ENCODE results near the gene ZFAND3. TPM values are rescaled to one million over a fixed set of nuclear protein-coding genes. Genes with fewer than 3 reads are reported as not detected.

Gene ZFAND3
- total RNA-seq, 2 experiments from 2014 or later, result 8.3 to 33.8 TPM

- BruUV-seq (replicated peaks), result no TSS peak
- H3K9me2 ChIP-seq (ENCODE audit: insufficient read depth, low read length), result no peaks in the 10 kb centered on the region; the same call in 1 of the 2 replicates
- intact Hi-C loops (cut with micrococcal nuclease; ENCODE audit: unreplicated experiment), result no loop called here
- TF ChIP-seq CTCF (conservative IDR thresholded peaks at IDR 0.05; ENCODE audit: low read length), result no peak
- ChIA-PET CTCF (ENCODE audit: unreplicated experiment) (no interaction called here), POLR2A (interaction anchor here (0.6 to 1.6 kb wide), 3 partner anchors 10 to 621 kb away, joined by 4 to 6 read pairs (median 4); no protein-coding TSS in a partner anchor)
- H3K79me2 ChIP-seq (ENCODE audit: insufficient read depth, low read depth, low read length), result peaks cover 24% of the 10 kb centered on the region; the same call in 1 of the 2 replicates
- H3K4me1 ChIP-seq (ENCODE audit: insufficient read depth, low read length, poor library complexity, severe bottlenecking), result peaks cover 22% of the 10 kb centered on the region
- no peak for DNase-seq (ENCODE audit: low spot score)
- no peak overlapping the region for H3K4me3 ChIP-seq (ENCODE audit: low read depth, low read length, poor library complexity, severe bottlenecking)
- H3K27ac ChIP-seq (ENCODE audit: low read depth, low read length, poor library complexity, severe bottlenecking), result no peak overlapping the region
- no peaks in the 10 kb centered on the region for H3K36me3 ChIP-seq (ENCODE audit: insufficient read depth, low read length)
- no peak overlapping the region for H2AFZ ChIP-seq (ENCODE audit: low read length)
- H3K4me2 ChIP-seq (ENCODE audit: low read length), result no peak overlapping the region
- H4K20me1 ChIP-seq (ENCODE audit: insufficient read depth, low read length), result 0 out of 2 replicates have a peak, but pooled peaks cover under 1% of the 10 kb centered on the region
- H3K9me3 ChIP-seq (ENCODE audit: low read length), result no peaks in the 10 kb centered on the region
Observed at GRCh38 chr6:37923514-37923913, 104.0 kb downstream of the ZFAND3 start.

GRCh38 chr6:37926661-37927060, 107.1 kb downstream of the ZFAND3 start:
- no peak for DNase-seq (ENCODE audit: low spot score)
- Histone ChIP-seq H4K20me1 (ENCODE audit: insufficient read depth, low read length) (no peaks in the 10 kb centered on the region), H3K4me2 (ENCODE audit: low read length) (no peak overlapping the region), H3K9me3 (ENCODE audit: low read length) (no peaks in the 10 kb centered on the region), H3K9me2 (ENCODE audit: insufficient read depth, low read length) (no peaks in the 10 kb centered on the region), H3K79me2 (ENCODE audit: insufficient read depth, low read depth, low read length) (peaks cover 16% of the 10 kb centered on the region; the same call in 1 of the 2 replicates), H2AFZ (ENCODE audit: low read length) (no peak overlapping the region), H3K27ac (ENCODE audit: low read depth, low read length, poor library complexity, severe bottlenecking) (no peak overlapping the region), H3K4me1 (ENCODE audit: insufficient read depth, low read length, poor library complexity, severe bottlenecking) (peaks cover 22% of the 10 kb centered on the region), H3K4me3 (ENCODE audit: low read depth, low read length, poor library complexity, severe bottlenecking) (no peak overlapping the region), H3K36me3 (ENCODE audit: insufficient read depth, low read length) (no peaks in the 10 kb centered on the region)
- intact Hi-C loops (cut with micrococcal nuclease; ENCODE audit: unreplicated experiment), result no loop called here
- POLR2A ChIA-PET, result interaction anchor here (0.7 to 1.1 kb wide), 2 partner anchors 16 to 540 kb away, joined by 3 read pairs; no protein-coding TSS in a partner anchor
- CTCF ChIA-PET (ENCODE audit: unreplicated experiment), result no interaction called here
- no TSS peak for BruUV-seq (replicated peaks)
- TF ChIP-seq CTCF (conservative IDR thresholded peaks at IDR 0.05; ENCODE audit: low read length) (no peak), EZH2phosphoT487 (IDR thresholded peaks at IDR 0.05; ENCODE audit: borderline replicate concordance, low read depth, low read length) (no peak)

GRCh38 chr6:37928217-37928616, 108.7 kb downstream of the ZFAND3 start:
- H3K4me1 ChIP-seq (ENCODE audit: insufficient read depth, low read length, poor library complexity, severe bottlenecking), result peaks cover 14% of the 10 kb centered on the region
- no peak for TF ChIP-seq EZH2phosphoT487 (IDR thresholded peaks at IDR 0.05; ENCODE audit: borderline replicate concordance, low read depth, low read length)
- DNase-seq (ENCODE audit: low spot score), result no peak
- no peak overlapping the region for H3K4me3 ChIP-seq (ENCODE audit: low read depth, low read length, poor library complexity, severe bottlenecking)
- H3K27ac ChIP-seq (ENCODE audit: low read depth, low read length, poor library complexity, severe bottlenecking), result no peak overlapping the region
- H3K9me2 ChIP-seq (ENCODE audit: insufficient read depth, low read length), result no peaks in the 10 kb centered on the region
- ChIA-PET POLR2A (interaction anchor here (0.6 kb wide), 2 partner anchors 9 kb away, joined by 3 read pairs; no protein-coding TSS in a partner anchor), CTCF (ENCODE audit: unreplicated experiment) (no interaction called here)
- H3K4me2 ChIP-seq (ENCODE audit: low read length), result no peak overlapping the region
- H4K20me1 ChIP-seq (ENCODE audit: insufficient read depth, low read length), result no peaks in the 10 kb centered on the region
- H3K79me2 ChIP-seq (ENCODE audit: insufficient read depth, low read depth, low read length), result peaks cover under 1% of the 10 kb centered on the region; the same call in 1 of the 2 replicates
- no peaks in the 10 kb centered on the region for H3K36me3 ChIP-seq (ENCODE audit: insufficient read depth, low read length)
- H3K9me3 ChIP-seq (ENCODE audit: low read length), result no peaks in the 10 kb centered on the region
- no peak overlapping the region for H2AFZ ChIP-seq (ENCODE audit: low read length)
- intact Hi-C loops (cut with micrococcal nuclease; ENCODE audit: unreplicated experiment), result no loop called here
- no TSS peak for BruUV-seq (replicated peaks)

Measured in OCI-LY7 (cell line).